Smooth muscle cell (in vitro differentiated cells): ENCODE results near the gene TC2N. TPM values are rescaled to one million over a fixed set of nuclear protein-coding genes. Genes with fewer than 3 reads are reported as not detected.

Experiments
- DNase-seq: peaks from one replicate; lab custom pipeline; 2025; ENCODE audit not compliant: unreplicated experiment; lab: John Stamatoyannopoulos, UW
- H2AFZ ChIP-seq: fragments of 200-600 bp; sonication (generic); 2 replicates; pipeline ENCODE4 v1.6.0; 2016; ENCODE audit warnings: antibody characterized with exemption, low read depth, mild to moderate bottlenecking
- H3F3A ChIP-seq: fragments of 200-600 bp; sonication (generic); 2 replicates; pipeline ENCODE4 v1.6.0; 2017; ENCODE audit warnings: antibody characterized with exemption, low read depth
- H3K27ac ChIP-seq: fragments of 200-600 bp; sonication (generic); 2 replicates; pipeline ENCODE4 v1.5.1; 2016; ENCODE audit warnings: low read depth, mild to moderate bottlenecking
- H3K27me3 ChIP-seq: fragments of 200-600 bp; sonication (generic); 2 replicates; pipeline ENCODE4 v1.6.1; 2016; ENCODE audit warnings: low read depth, mild to moderate bottlenecking
- H3K36me3 ChIP-seq: fragments of 200-600 bp; sonication (generic); 2 replicates; pipeline ENCODE4 v1.5.1; 2016; ENCODE audit warnings: low read depth
- H3K4me1 ChIP-seq: fragments of 200-600 bp; sonication (generic); 2 replicates; pipeline ENCODE4 v1.5.1; 2016; ENCODE audit warnings: low read depth
- H3K4me2 ChIP-seq: fragments of 200-600 bp; sonication (generic); 2 replicates; pipeline ENCODE4 v1.6.0; 2016; ENCODE audit warnings: mild to moderate bottlenecking
- H3K4me3 ChIP-seq: fragments of 200-600 bp; sonication (generic); 2 replicates; pipeline ENCODE4 v1.5.1; 2016; ENCODE audit warnings: mild to moderate bottlenecking
- H3K79me2 ChIP-seq: fragments of 200-600 bp; sonication (generic); 2 replicates; pipeline ENCODE4 v1.6.0; 2016; ENCODE audit warnings: low read depth, mild to moderate bottlenecking
- H3K9ac ChIP-seq: fragments of 200-600 bp; sonication (generic); 2 replicates; pipeline ENCODE4 v1.6.0; 2016; ENCODE audit warnings: low read depth
- H3K9me3 ChIP-seq: fragments of 200-600 bp; sonication (generic); replicated peaks from 2 replicates; pipeline ENCODE4 v1.5.1; 2016; ENCODE audit warnings: low read depth
- H4K20me1 ChIP-seq: fragments of 200-600 bp; sonication (generic); 2 replicates; pipeline ENCODE4 v1.6.0; 2016; ENCODE audit warnings: low read depth
- WGBS: methylation state at CpG from one replicate; pipeline ENCODE4 v1.1.7; 2016; ENCODE audit warnings: low lambda C conversion rate; 5-methylcytosine and 5-hydroxymethylcytosine counted together
- polyA plus RNA-seq: library from polyadenylated mRNA; unstranded; fragments of >200 nt; fragmentation: Nextera tagmentation; extraction: Ambion mirVana; gene quantifications from 2 replicates; pipeline ENCODE4 v1.2.1, GENCODE V29; 2016
- total RNA-seq: library from RNA; depleted of rRNA; stranded (reverse); fragments of >200 nt; gene quantifications from 2 replicates; pipeline ENCODE4 v1.2.3, GENCODE V29; 2014
- TF ChIP-seq, protein P1 (sequence below): fragments of 200-600 bp; sonication (generic); IDR thresholded peaks from 2 replicates; pipeline ENCODE4 v1.5.1; 2017; ENCODE audit warnings: borderline replicate concordance, mild to moderate bottlenecking, antibody characterized with exemption; ENCODE audit not compliant: insufficient read depth, poor library complexity, severe bottlenecking

Gene TC2N
- total and polyA plus RNA-seq, 2 experiments from 2014 or later = 0.33 to 10.3 TPM

DNA sequence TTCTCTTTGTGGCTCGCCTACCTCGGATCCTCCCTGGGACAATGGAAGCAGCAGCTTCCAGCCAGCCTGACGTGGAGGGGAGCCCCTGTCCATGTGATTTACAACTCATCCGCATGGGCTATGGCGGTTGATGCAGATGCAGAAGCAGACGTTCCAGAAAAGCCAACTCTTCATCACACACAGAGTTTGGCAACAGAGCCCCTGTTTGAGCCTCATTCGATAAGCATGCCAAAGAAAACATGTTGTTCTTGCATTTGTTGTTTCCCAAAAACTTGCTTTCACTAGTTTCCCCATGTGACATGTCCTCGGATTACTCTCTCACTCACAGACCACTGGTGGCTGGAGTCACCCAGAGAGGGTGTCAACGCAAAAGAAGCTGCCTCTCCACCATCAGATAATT lies 16.4 kb upstream of the TC2N start:
- Histone ChIP-seq H3K9me3 (no peaks in the 10 kb centered on the region), H3K9ac (no peak overlapping the region), H3K27me3 (no peaks in the 10 kb centered on the region), H2AFZ (no peak overlapping the region), H3K4me3 (no peak overlapping the region), H3K4me2 (no peak overlapping the region), H3K27ac (no peak overlapping the region), H3F3A (no peaks in the 10 kb centered on the region), H4K20me1 (no peaks in the 10 kb centered on the region), H3K4me1 (peaks cover 3% of the 10 kb centered on the region), H3K36me3 (no peaks in the 10 kb centered on the region), H3K79me2 (no peaks in the 10 kb centered on the region)
- 90% methylated on average over 9 of the region's 9 CpGs for WGBS
- TF ChIP-seq, protein P1, sequence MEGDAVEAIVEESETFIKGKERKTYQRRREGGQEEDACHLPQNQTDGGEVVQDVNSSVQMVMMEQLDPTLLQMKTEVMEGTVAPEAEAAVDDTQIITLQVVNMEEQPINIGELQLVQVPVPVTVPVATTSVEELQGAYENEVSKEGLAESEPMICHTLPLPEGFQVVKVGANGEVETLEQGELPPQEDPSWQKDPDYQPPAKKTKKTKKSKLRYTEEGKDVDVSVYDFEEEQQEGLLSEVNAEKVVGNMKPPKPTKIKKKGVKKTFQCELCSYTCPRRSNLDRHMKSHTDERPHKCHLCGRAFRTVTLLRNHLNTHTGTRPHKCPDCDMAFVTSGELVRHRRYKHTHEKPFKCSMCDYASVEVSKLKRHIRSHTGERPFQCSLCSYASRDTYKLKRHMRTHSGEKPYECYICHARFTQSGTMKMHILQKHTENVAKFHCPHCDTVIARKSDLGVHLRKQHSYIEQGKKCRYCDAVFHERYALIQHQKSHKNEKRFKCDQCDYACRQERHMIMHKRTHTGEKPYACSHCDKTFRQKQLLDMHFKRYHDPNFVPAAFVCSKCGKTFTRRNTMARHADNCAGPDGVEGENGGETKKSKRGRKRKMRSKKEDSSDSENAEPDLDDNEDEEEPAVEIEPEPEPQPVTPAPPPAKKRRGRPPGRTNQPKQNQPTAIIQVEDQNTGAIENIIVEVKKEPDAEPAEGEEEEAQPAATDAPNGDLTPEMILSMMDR = no peak
- no peak for DNase-seq

DNA sequence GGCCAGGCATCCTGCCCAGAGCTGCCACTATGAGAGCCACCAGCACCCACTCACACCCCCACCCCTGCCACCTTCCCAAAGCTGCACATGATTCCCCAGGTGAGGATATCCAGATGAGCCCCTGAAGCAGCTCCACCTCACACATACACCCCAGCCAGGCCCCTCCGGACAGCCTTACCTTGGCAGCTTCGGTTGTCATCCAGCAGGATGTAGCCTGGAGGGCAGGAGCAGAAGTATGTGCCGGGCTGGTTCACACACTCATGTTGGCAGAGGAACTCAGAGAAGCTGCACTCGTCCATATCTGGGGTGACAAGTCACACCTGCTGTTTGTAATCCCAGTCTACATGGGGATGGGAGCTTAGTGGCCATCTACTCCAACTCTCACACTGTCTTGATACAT lies 15.4 kb upstream of the TC2N start:
- Histone ChIP-seq H3K9me3 (no peaks in the 10 kb centered on the region), H3K36me3 (no peaks in the 10 kb centered on the region), H4K20me1 (no peaks in the 10 kb centered on the region), H3K79me2 (no peaks in the 10 kb centered on the region), H3K27me3 (no peaks in the 10 kb centered on the region), H3K27ac (no peak overlapping the region), H3K4me3 (no peak overlapping the region), H3K4me1 (no peaks in the 10 kb centered on the region), H2AFZ (no peak overlapping the region), H3K4me2 (no peak overlapping the region), H3F3A (no peaks in the 10 kb centered on the region), H3K9ac (no peak overlapping the region)
- DNase-seq = no peak
- TF ChIP-seq, protein P1 = no peak
- WGBS = 91% methylated on average over 4 of the region's 4 CpGs

DNA sequence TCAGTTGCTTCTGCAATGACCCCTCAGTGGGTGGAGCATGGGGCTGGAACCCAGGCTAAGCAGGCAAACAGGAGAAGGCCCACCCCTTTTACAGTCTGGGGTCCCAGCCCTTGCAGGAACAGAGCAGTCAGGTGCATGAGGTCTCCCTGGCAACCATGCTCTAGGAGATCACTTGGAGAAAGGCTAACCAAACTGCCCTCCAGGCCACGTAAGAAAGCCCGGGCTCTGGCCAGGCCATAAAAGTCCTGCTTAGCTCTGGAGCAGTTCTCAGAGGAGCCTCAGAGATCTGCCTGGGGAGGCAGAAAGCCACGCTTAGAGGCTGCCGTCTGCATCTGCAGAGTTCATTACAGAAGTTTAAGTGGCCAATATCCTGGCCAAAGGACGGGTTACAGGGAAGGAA lies 15.0 kb upstream of the TC2N start:
- Histone ChIP-seq H3F3A (no peaks in the 10 kb centered on the region), H3K4me3 (no peak overlapping the region), H3K36me3 (no peaks in the 10 kb centered on the region), H3K9ac (no peak overlapping the region), H3K27me3 (no peaks in the 10 kb centered on the region), H2AFZ (no peak overlapping the region), H3K79me2 (no peaks in the 10 kb centered on the region), H3K9me3 (no peaks in the 10 kb centered on the region), H3K4me2 (no peak overlapping the region), H3K27ac (no peak overlapping the region), H3K4me1 (no peaks in the 10 kb centered on the region), H4K20me1 (no peaks in the 10 kb centered on the region)
- DNase-seq = no peak
- TF ChIP-seq, protein P1 = no peak
- 93% methylated on average over 5 of the region's 5 CpGs for WGBS

DNA sequence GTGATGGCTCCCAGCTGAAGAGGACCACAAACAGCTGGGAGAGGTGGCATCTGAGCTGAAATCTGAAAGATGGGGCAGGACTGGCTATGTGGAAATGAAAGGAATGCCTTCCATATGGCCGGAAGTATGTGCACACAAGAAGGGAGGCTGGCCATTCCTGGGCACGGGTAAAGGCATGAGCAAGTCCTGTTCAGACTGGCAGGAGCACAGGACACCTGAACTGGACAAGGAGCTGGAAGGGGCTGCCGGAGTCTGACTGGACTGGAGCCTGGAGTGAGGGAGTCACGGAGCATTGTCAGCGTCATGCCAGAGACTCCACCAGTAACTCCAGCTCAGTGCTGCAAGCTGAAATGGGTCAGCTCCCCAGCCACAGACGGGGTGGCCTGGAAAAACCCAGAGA lies 11.9 kb upstream of the TC2N start:
- H2AFZ ChIP-seq = no peak overlapping the region
- no peak overlapping the region for H3K27ac ChIP-seq
- no peak for DNase-seq
- 78% methylated on average over 6 of the region's 6 CpGs for WGBS
- H3K9me3 ChIP-seq = no peaks in the 10 kb centered on the region
- no peak overlapping the region for H3K4me3 ChIP-seq
- H3K4me1 ChIP-seq = no peaks in the 10 kb centered on the region
- H3F3A ChIP-seq = no peaks in the 10 kb centered on the region
- H3K9ac ChIP-seq = no peak overlapping the region
- no peaks in the 10 kb centered on the region for H4K20me1 ChIP-seq
- no peaks in the 10 kb centered on the region for H3K27me3 ChIP-seq
- no peak overlapping the region for H3K4me2 ChIP-seq
- TF ChIP-seq, protein P1 = no peak
- no peaks in the 10 kb centered on the region for H3K79me2 ChIP-seq
- H3K36me3 ChIP-seq = no peaks in the 10 kb centered on the region
